NK-92 (cell line): ENCODE measurements around the gene VPS39.

ENCODE experiments used
- DNase-seq: peaks from one replicate; lab custom pipeline; 2025; ENCODE audit not compliant: unreplicated experiment; lab: John Stamatoyannopoulos, UW

VPS39 gene

DNA sequence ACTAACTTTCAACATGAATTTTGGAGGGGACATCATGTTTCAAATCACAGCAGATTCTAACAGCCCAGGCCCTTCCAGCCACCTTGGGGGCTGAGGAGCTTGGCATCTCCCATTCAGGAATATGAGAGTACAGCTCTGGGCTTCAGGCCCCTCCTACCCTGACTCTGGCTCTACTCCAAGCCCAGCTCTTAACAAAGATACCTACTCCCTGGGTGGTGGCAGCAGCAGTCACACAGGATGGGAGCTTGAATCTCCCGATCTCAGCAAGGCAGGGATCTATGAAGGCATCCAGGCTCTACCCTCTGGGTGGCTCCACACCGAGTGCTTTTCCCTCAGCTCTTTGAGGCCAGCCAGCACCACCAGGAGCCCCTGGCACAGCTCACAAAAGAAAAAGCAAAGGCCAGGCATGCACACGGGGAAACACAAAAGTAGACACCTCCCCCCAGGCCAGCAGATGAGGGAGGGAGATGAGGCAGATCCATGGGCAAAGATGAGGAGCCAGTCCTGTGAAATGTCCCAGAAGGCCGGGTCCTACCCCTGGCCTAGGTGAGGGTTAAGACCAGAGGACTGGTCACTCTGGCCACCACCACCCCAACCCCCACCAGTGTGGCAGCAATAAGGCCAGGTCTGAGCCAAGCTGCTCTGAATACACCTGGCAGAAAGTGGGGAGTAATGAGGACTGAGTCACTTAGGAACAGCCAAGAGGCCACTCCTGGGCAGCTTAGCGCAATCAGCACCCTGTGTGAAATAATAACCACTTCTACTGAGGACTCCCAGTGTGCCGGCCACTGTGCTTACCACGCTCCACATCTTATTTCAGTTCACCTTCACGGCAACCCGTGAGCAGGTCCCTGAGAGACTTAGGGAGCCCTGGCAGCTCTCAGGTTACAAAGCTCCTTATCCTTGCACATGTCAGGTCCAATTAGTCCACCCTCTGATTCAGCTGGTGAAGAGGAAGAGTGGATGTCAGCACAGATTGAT, 76.0 kb downstream of the VPS39 start:
- DNase-seq, result no peak

GRCh38 chr15:42131006-42131405, 77.1 kb downstream of the VPS39 start:
- no peak for DNase-seq

- no peak for DNase-seq
Measured at GRCh38 chr15:42130246-42130986, 77.7 kb downstream of the VPS39 start.

- DNase-seq, result no peak
Measured at GRCh38 chr15:42129364-42129763, 78.7 kb downstream of the VPS39 start.

DNA sequence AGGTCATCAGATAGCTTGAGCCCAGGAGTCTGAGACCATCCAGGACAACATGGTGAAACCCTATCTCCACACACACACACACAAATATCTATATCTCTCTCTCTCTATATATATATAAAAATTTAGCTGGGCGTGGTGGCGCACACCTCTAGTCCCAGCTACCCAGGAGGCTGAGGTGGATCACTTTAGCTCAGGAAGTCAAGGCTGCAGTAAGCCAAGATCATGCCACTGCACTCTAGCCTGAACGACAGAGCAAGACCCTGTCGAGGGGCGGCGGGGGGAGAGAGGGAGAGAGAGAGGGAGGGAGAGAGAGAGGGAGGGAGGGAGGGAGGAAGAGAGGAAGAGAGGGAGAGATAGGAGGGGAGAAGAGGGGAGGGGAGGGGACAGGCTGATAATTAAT, 79.6 kb downstream of the VPS39 start:
- DNase-seq, result no peak

- no peak for DNase-seq
Measured at GRCh38 chr15:42123546-42123945, 84.6 kb downstream of the VPS39 start.

DNA sequence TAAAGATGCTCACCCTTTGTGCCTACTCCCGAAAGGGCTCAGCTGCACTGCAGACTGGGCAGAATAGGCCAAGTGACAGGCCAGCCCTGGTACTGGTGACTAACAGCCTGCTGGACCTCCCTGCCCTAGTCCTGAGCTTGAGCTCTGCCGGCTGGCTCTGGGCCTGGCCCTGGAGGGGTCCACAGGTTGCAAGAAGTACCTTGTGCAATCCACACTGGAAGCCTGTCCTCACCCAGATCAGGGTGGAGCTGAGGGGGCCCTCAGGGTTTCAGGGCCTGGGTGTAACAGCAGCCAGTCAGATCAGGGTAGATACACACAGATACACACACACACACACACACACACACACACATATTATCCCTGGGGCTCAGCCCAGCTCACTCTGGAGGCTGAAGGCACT, 86.4 kb downstream of the VPS39 start:
- DNase-seq, result no peak

GRCh38 chr15:42121021-42121420, 87.1 kb downstream of the VPS39 start:
- DNase-seq, result no peak

- no peak for DNase-seq
Measured at GRCh38 chr15:42120285-42120684, 87.8 kb downstream of the VPS39 start.

GRCh38 chr15:42119446-42119760, 88.7 kb downstream of the VPS39 start:
- DNase-seq, result no peak

- no peak for DNase-seq
Measured at GRCh38 chr15:42118650-42119445, 89.3 kb downstream of the VPS39 start.

DNA sequence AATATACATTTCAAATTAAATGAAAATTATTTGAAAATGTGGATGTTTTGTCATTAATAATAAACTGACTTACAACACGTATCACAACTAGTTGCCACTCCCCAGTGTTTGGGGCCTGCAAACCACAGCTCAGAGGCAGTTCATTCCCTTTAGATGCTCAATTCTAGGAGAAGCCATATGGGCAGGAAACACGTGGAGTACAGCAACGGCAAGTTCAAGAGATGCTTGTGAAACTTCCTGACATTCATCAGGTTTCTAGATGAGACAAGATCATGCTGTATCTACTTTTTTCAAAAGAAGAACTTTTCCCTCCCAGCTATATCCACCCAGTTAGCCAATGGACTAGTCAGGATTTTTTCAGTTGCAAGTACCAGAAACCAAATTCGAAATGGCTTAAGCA, 96.2 kb downstream of the VPS39 start:
- no peak for DNase-seq

- DNase-seq, result no peak
Measured at GRCh38 chr15:42110367-42110766, 97.7 kb downstream of the VPS39 start.

DNA sequence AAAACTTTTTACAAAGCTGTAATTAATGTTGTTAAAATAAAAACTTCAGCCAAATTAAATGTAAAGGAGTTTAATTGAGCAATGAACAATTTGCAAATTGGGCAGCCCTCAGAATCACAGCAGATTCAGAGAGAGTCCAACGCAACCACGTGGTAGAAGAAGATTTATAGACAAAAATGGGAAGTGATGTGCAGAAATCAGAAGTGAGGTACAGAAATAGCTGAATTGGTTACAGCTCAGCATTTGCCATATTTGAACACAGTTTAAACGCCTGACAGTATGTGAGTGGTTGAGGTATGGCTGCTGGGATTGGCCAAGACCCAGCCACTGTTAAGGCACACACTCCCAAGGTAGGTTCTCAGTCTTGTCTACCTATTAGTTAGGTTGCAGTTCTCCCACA, 99.3 kb downstream of the VPS39 start:
- no peak for DNase-seq
